Measurements from ENCODE around the gene S100A8.

The S100A8 gene

GRCh38 chr1:153345187-153346076, 45.4 kb downstream of the S100A8 start:
- no peak for DNase-seq

- no peak for DNase-seq
Observed at GRCh38 chr1:153344718-153345025, 46.2 kb downstream of the S100A8 start.

GRCh38 chr1:153343811-153344717, 46.8 kb downstream of the S100A8 start:
- no peak for DNase-seq

GRCh38 chr1:153343040-153343681, 47.7 kb downstream of the S100A8 start:
- DNase-seq: no peak

GRCh38 chr1:153342178-153342577, 48.7 kb downstream of the S100A8 start:
- no peak for DNase-seq

- DNase-seq: no peak
Observed at GRCh38 chr1:153341431-153341934, 49.4 kb downstream of the S100A8 start.

- no peak for DNase-seq
Observed at GRCh38 chr1:153340356-153340755, 50.5 kb downstream of the S100A8 start.
